ENCODE measurements around the gene CD22. TPM values are rescaled to one million over a fixed set of nuclear protein-coding genes. Genes with fewer than 3 reads are reported as not detected.

The CD22 gene
- total and polyA plus RNA-seq, 8 donors, result 2.0 to 5.7 (median 4.0) TPM; not detected in 3

DNA sequence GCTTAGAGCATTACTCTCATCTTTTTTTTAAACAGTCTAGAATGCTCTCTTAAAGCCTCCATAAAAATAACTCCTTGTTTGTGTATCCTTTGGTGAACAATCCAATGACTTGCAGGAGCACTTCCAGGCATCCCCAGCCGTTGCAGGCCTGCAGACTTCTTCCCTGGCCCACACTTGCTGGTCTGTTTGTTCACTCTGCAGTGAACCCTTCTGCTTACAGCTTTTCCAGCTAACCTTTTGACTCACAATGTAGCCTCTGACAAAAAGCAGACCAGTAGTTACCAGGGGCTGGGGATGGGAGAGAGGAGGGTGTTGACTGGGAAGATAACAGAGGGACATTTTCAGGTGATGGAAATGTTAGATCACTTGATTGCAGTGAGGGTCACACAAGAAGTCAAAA is 51.0 kb downstream of the CD22 start:
- intact Hi-C loops (cut with DNase I; ENCODE audit: low total_unique reads), result no loop called here
- H3K4me1 ChIP-seq, result peaks cover 0 to 16% (median 11%) of the 10 kb centered on the region in 4 donors
- TF ChIP-seq, protein P1, sequence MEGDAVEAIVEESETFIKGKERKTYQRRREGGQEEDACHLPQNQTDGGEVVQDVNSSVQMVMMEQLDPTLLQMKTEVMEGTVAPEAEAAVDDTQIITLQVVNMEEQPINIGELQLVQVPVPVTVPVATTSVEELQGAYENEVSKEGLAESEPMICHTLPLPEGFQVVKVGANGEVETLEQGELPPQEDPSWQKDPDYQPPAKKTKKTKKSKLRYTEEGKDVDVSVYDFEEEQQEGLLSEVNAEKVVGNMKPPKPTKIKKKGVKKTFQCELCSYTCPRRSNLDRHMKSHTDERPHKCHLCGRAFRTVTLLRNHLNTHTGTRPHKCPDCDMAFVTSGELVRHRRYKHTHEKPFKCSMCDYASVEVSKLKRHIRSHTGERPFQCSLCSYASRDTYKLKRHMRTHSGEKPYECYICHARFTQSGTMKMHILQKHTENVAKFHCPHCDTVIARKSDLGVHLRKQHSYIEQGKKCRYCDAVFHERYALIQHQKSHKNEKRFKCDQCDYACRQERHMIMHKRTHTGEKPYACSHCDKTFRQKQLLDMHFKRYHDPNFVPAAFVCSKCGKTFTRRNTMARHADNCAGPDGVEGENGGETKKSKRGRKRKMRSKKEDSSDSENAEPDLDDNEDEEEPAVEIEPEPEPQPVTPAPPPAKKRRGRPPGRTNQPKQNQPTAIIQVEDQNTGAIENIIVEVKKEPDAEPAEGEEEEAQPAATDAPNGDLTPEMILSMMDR (IDR thresholded peaks at IDR 0.05), result no peak
- no peak for TF ChIP-seq POLR2A (IDR thresholded peaks at IDR 0.05)
- no peak for TF ChIP-seq EP300 (IDR thresholded peaks at IDR 0.05)
- no peak for TF ChIP-seq POLR2AphosphoS5 (IDR thresholded peaks at IDR 0.05)
- no peaks in the 10 kb centered on the region for H3K9me3 ChIP-seq
- 12 to 23% (median 16%) methylated on average over 1 of the region's 1 CpG for WGBS, 5 donors
- no peaks in the 10 kb centered on the region for H3K27me3 ChIP-seq
- no peak overlapping the region for H3K27ac ChIP-seq
- H3K36me3 ChIP-seq, result no peaks in the 10 kb centered on the region
- peak in 1 of 2 donors; percentile 4 for DNase-seq
- H3K4me3 ChIP-seq, result no peak overlapping the region

DNA sequence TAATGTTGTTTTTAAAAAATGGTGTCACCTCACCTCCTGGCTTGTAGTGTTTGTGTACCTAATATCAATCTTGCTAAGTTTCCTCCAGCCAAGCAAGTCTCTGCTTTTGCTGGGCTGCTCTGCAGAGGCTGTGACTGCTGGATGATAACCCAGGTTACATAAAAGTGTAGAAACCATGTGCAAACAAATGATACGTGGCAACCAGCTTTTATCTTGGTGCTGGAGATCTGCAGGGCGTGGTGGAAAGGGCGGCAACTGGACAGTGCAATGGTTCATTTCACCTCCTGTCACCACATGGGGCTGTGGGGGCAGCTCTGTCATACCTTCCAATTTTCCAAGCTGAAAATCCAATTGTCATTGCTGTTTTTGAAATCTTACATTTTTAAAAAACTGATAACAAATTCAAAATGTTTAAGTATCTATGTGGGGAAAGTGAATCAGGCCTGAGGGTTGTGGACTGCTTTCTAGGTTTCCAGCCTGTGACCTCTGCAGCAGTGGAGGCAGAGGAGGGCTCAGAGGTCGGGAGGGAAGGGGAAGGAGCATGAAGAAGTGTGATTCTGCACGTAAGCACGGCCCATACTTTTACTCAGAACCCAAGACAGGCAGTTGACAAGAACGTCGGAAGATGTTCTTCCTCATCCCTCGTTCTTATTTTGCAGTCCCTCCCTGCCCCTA is 51.6 kb downstream of the CD22 start:
- H3K27me3 ChIP-seq, result no peaks in the 10 kb centered on the region
- 48 to 61% (median 57%) methylated on average over 9 of the region's 9 CpGs for WGBS, 5 donors
- intact Hi-C loops (cut with DNase I; ENCODE audit: low total_unique reads), result no loop called here
- H3K9me3 ChIP-seq, result peaks cover 0 to 5% (median 0%) of the 10 kb centered on the region in 4 donors
- H3K27ac ChIP-seq, result no peak overlapping the region
- DNase-seq, result peak; percentile 35 to 81
- H3K4me1 ChIP-seq, result peaks cover 0 to 16% (median 11%) of the 10 kb centered on the region in 4 donors
- TF ChIP-seq, protein P1 (IDR thresholded peaks at IDR 0.05), result no peak
- no peak for TF ChIP-seq POLR2A (IDR thresholded peaks at IDR 0.05)
- TF ChIP-seq EP300 (IDR thresholded peaks at IDR 0.05), result no peak
- peak in 1 of 3 donors; percentile 26 for TF ChIP-seq POLR2AphosphoS5 (IDR thresholded peaks at IDR 0.05)
- no peak overlapping the region for H3K4me3 ChIP-seq
- no peaks in the 10 kb centered on the region for H3K36me3 ChIP-seq

DNA sequence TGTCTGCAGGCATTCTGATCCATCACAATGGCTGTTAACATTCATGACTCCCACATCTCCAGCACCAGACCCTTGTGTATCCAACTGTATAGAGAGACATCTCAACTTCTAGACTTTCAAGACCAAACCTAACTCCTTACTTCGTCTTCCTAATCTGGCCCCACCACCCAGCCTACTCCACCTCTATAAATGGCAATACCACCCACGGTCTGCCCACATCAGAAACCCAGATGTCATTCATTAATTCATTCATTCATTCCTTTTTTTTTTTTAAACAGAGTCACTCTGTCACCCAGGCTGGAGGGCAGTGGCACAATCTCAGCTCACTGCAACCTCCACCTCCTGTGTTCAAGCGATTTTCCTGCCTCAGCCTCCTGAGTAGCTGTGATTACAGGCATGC is 52.3 kb downstream of the CD22 start:
- WGBS, 5 donors, result 58 to 84% (median 80%) methylated on average over 3 of the region's 3 CpGs
- DNase-seq, result no peak
- Histone ChIP-seq H3K9me3 (peaks cover 0 to 12% (median 0%) of the 10 kb centered on the region in 4 donors), H3K4me1 (peaks cover 0 to 16% (median 11%) of the 10 kb centered on the region in 4 donors), H3K36me3 (no peaks in the 10 kb centered on the region), H3K27ac (no peak overlapping the region), H3K27me3 (no peaks in the 10 kb centered on the region), H3K4me3 (no peak overlapping the region)
- intact Hi-C loops (cut with DNase I; ENCODE audit: low total_unique reads), result no loop called here
- TF ChIP-seq POLR2AphosphoS5 (IDR thresholded peaks at IDR 0.05) (no peak), EP300 (IDR thresholded peaks at IDR 0.05) (no peak), POLR2A (IDR thresholded peaks at IDR 0.05) (no peak)
- TF ChIP-seq, protein P1 (IDR thresholded peaks at IDR 0.05), result no peak

DNA sequence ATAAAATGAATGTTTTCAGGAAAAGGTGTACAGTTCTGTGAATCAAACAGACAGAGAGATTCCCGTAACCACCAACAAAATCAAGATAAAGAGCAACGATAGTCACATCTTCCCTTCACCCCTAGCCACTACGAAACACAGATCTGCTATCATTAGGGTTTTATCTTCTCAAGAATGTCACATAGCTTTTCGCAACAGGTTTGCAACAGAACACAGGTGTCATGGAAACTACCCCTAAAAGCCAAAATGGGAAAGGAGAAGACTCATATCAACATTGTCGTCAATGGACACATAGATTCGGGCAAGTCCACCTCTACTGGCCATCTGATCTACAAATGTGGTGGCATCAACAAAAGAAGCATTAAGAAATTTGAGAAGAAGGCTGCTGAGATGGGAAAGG is 52.9 kb downstream of the CD22 start:
- TF ChIP-seq POLR2A (IDR thresholded peaks at IDR 0.05), result no peak
- TF ChIP-seq, protein P1 (IDR thresholded peaks at IDR 0.05), result no peak
- H3K4me3 ChIP-seq, result no peak overlapping the region
- WGBS, 5 donors, result 87 to 94% (median 91%) methylated on average over 6 of the region's 6 CpGs
- intact Hi-C loops (cut with DNase I; ENCODE audit: low total_unique reads), result no loop called here
- H3K27me3 ChIP-seq, result no peaks in the 10 kb centered on the region
- DNase-seq, result no peak
- H3K9me3 ChIP-seq, result peaks cover 0 to 14% (median 0%) of the 10 kb centered on the region in 4 donors
- no peaks in the 10 kb centered on the region for H3K36me3 ChIP-seq
- H3K27ac ChIP-seq, result no peak overlapping the region
- peaks cover 0 to 16% (median 11%) of the 10 kb centered on the region in 4 donors for H3K4me1 ChIP-seq
